Karpas-422 (cell line): ENCODE results near the gene KRT83. TPM values are rescaled to one million over a fixed set of nuclear protein-coding genes. Genes with fewer than 3 reads are reported as not detected.

Source experiments
- DNase-seq: peaks from one replicate; pipeline ENCODE4 v3.0.0-alpha.2; 2015
- H2AFZ ChIP-seq: fragments of 200-600 bp; sonication (generic); 2 replicates; pipeline ENCODE4 v1.6.1; 2014; ENCODE audit warnings: antibody characterized with exemption, low read length, mixed read lengths
- H3K27ac ChIP-seq: fragments of 200-600 bp; sonication (generic); 2 replicates; pipeline ENCODE4 v1.5.1; 2014; ENCODE audit warnings: mild to moderate bottlenecking, low read length, moderate library complexity
- H3K27me3 ChIP-seq: fragments of 200-600 bp; sonication (generic); 2 replicates; pipeline ENCODE4 v1.6.1; 2014; ENCODE audit warnings: low read length, mixed read lengths
- H3K36me3 ChIP-seq: fragments of 200-600 bp; sonication (generic); 2 replicates; pipeline ENCODE4 v1.6.1; 2014; ENCODE audit warnings: low read length, mixed read lengths; ENCODE audit not compliant: insufficient read depth
- H3K4me1 ChIP-seq: fragments of 200-600 bp; sonication (generic); 2 replicates; pipeline ENCODE4 v1.6.1; 2014; ENCODE audit warnings: mild to moderate bottlenecking, low read length, mixed read lengths
- H3K4me2 ChIP-seq: fragments of 200-600 bp; sonication (generic); 2 replicates; pipeline ENCODE4 v1.6.1; 2014; ENCODE audit warnings: low read length, low read depth, mild to moderate bottlenecking; ENCODE audit not compliant: poor library complexity, severe bottlenecking
- H3K4me3 ChIP-seq: fragments of 200-600 bp; sonication (generic); 2 replicates; pipeline ENCODE4 v1.5.1; 2014; ENCODE audit warnings: mild to moderate bottlenecking, antibody characterized with exemption, low read length, mixed read lengths
- H3K79me2 ChIP-seq: fragments of 200-600 bp; sonication (generic); 2 replicates; pipeline ENCODE4 v1.6.1; 2014; ENCODE audit warnings: mild to moderate bottlenecking, low read length, mixed read lengths
- H3K9ac ChIP-seq: fragments of 200-600 bp; sonication (generic); 2 replicates; pipeline ENCODE4 v1.6.0; 2014; ENCODE audit warnings: low read length
- H3K9me2 ChIP-seq: fragments of 200-600 bp; sonication (generic), shearing (Covaris generic); replicated peaks from 2 replicates; pipeline ENCODE4 v1.6.0; 2014; ENCODE audit warnings: mild to moderate bottlenecking, low read length, moderate library complexity; ENCODE audit not compliant: insufficient read depth
- H3K9me3 ChIP-seq: fragments of 300-700, 200-600 bp; sonication (generic); 2 replicates; pipeline ENCODE4 v1.6.1; 2014; ENCODE audit warnings: low read length, mixed read lengths
- H4K20me1 ChIP-seq: fragments of 200-600 bp; sonication (generic); 2 replicates; pipeline ENCODE4 v1.6.1; 2014; ENCODE audit warnings: mild to moderate bottlenecking, antibody characterized with exemption, low read length, low read depth; ENCODE audit not compliant: insufficient read depth
- total RNA-seq: library from RNA; depleted of rRNA; stranded (reverse); fragments of >200 nt; shearing (Covaris generic); gene quantifications from 2 replicates; pipeline ENCODE4 v1.2.3, GENCODE V29; 2014; ENCODE audit warnings: low replicate concordance

KRT83 gene
- total RNA-seq, 1 experiment from 2014 or later: not detected

- no peaks in the 10 kb centered on the region for H3K9me2 ChIP-seq
These were observed 42.0 kb upstream of the KRT83 start for GRCh38 chr12:52363111-52363679.

GRCh38 chr12:52362118-52362726 is 41.0 kb upstream of the KRT83 start:
- DNase-seq: peak; percentile 65

More at GRCh38 chr12:52363111-52363679, 42.0 kb upstream of the KRT83 start:
- H4K20me1 ChIP-seq: no peaks in the 10 kb centered on the region
- no peak overlapping the region for H2AFZ ChIP-seq
- no peak overlapping the region for H3K27ac ChIP-seq
- no peaks in the 10 kb centered on the region for H3K9me3 ChIP-seq
- no peak overlapping the region for H3K4me2 ChIP-seq
- H3K9ac ChIP-seq: no peak overlapping the region
- no peaks in the 10 kb centered on the region for H3K27me3 ChIP-seq
- H3K4me3 ChIP-seq: no peak overlapping the region
- H3K79me2 ChIP-seq: no peaks in the 10 kb centered on the region
- no peak for DNase-seq
- no peaks in the 10 kb centered on the region for H3K36me3 ChIP-seq
- peaks cover 19% of the 10 kb centered on the region for H3K4me1 ChIP-seq

GRCh38 chr12:52361553-52361952 is 40.4 kb upstream of the KRT83 start:
- no peaks in the 10 kb centered on the region for H3K27me3 ChIP-seq
- H3K9me2 ChIP-seq: no peaks in the 10 kb centered on the region
- no peaks in the 10 kb centered on the region for H3K79me2 ChIP-seq
- H3K9me3 ChIP-seq: no peaks in the 10 kb centered on the region
- H3K4me2 ChIP-seq: no peak overlapping the region
- H3K4me3 ChIP-seq: no peak overlapping the region
- H4K20me1 ChIP-seq: no peaks in the 10 kb centered on the region
- peaks cover 27% of the 10 kb centered on the region for H3K4me1 ChIP-seq
- DNase-seq: no peak
- H3K9ac ChIP-seq: no peak overlapping the region
- no peak overlapping the region for H3K27ac ChIP-seq
- no peaks in the 10 kb centered on the region for H3K36me3 ChIP-seq
- H2AFZ ChIP-seq: no peak overlapping the region

More at GRCh38 chr12:52362118-52362726, 41.0 kb upstream of the KRT83 start:
- Histone ChIP-seq H3K4me2 (no peak overlapping the region), H3K27ac (no peak overlapping the region), H3K9me2 (no peaks in the 10 kb centered on the region), H3K4me1 (peaks cover 27% of the 10 kb centered on the region), H2AFZ (no peak overlapping the region), H3K27me3 (no peaks in the 10 kb centered on the region), H3K9ac (no peak overlapping the region), H3K9me3 (no peaks in the 10 kb centered on the region), H3K36me3 (no peaks in the 10 kb centered on the region), H4K20me1 (no peaks in the 10 kb centered on the region), H3K4me3 (no peak overlapping the region), H3K79me2 (no peaks in the 10 kb centered on the region)

GRCh38 chr12:52360663-52361271 is 39.6 kb upstream of the KRT83 start:
- no peaks in the 10 kb centered on the region for H3K27me3 ChIP-seq
- H3K9ac ChIP-seq: no peak overlapping the region
- no peak overlapping the region for H3K4me2 ChIP-seq
- H3K9me3 ChIP-seq: no peaks in the 10 kb centered on the region
- DNase-seq: no peak
- H3K4me1 ChIP-seq: peaks cover 27% of the 10 kb centered on the region
- H3K79me2 ChIP-seq: no peaks in the 10 kb centered on the region
- H4K20me1 ChIP-seq: no peaks in the 10 kb centered on the region
- no peak overlapping the region for H3K27ac ChIP-seq
- H2AFZ ChIP-seq: no peak overlapping the region
- H3K36me3 ChIP-seq: no peaks in the 10 kb centered on the region
- no peaks in the 10 kb centered on the region for H3K9me2 ChIP-seq
- no peak overlapping the region for H3K4me3 ChIP-seq

GRCh38 chr12:52360106-52360662 is 39.0 kb upstream of the KRT83 start:
- Histone ChIP-seq H3K4me3 (no peak overlapping the region), H3K36me3 (no peaks in the 10 kb centered on the region), H3K27ac (no peak overlapping the region), H3K9ac (no peak overlapping the region), H2AFZ (no peak overlapping the region), H3K79me2 (no peaks in the 10 kb centered on the region), H3K9me3 (no peaks in the 10 kb centered on the region), H3K4me2 (no peak overlapping the region), H3K4me1 (peaks cover 27% of the 10 kb centered on the region), H3K27me3 (no peaks in the 10 kb centered on the region), H4K20me1 (no peaks in the 10 kb centered on the region), H3K9me2 (no peaks in the 10 kb centered on the region)
- no peak for DNase-seq

- Histone ChIP-seq H3K9me3 (no peaks in the 10 kb centered on the region), H3K4me3 (no peak overlapping the region), H3K27me3 (no peaks in the 10 kb centered on the region), H2AFZ (no peak overlapping the region), H3K79me2 (no peaks in the 10 kb centered on the region), H3K4me2 (peak overlapping the region; percentile 62), H3K9ac (peak overlapping the region; percentile 62), H4K20me1 (no peaks in the 10 kb centered on the region), H3K4me1 (peaks cover 27% of the 10 kb centered on the region), H3K27ac (peak overlapping the region; percentile 85), H3K9me2 (no peaks in the 10 kb centered on the region), H3K36me3 (no peaks in the 10 kb centered on the region)
- DNase-seq: no peak
These were observed 38.4 kb upstream of the KRT83 start for GRCh38 chr12:52359621-52360061.

GRCh38 chr12:52358575-52359350 is 37.6 kb upstream of the KRT83 start:
- Histone ChIP-seq H3K9me2 (no peaks in the 10 kb centered on the region), H3K27ac (peak overlapping the region; percentile 85), H4K20me1 (no peaks in the 10 kb centered on the region), H3K4me3 (peak overlapping the region; percentile 45; the same call in 1 of the 2 replicates), H3K36me3 (no peaks in the 10 kb centered on the region), H3K9ac (peak overlapping the region; percentile 62), H3K4me2 (peak overlapping the region; percentile 62), H3K9me3 (no peaks in the 10 kb centered on the region), H3K79me2 (no peaks in the 10 kb centered on the region), H3K27me3 (no peaks in the 10 kb centered on the region), H3K4me1 (peaks cover 30% of the 10 kb centered on the region), H2AFZ (peak overlapping the region; percentile 13; the same call in 1 of the 2 replicates)
- DNase-seq: peak; percentile 94
